GM18858 (cell line): ENCODE data around the gene MAD1L1.
"Not testable (repeated sequence)": the region's sequence is repeated elsewhere in the genome, so short reads cannot be mapped to it uniquely, and the experiment has no call there.

Experiments used
- ATAC-seq: cut with Tn5 transposase; IDR thresholded peaks from one replicate; pipeline ENCODE4 v1.9.1; 2021; ENCODE audit not compliant: unreplicated experiment

MAD1L1 gene

DNA sequence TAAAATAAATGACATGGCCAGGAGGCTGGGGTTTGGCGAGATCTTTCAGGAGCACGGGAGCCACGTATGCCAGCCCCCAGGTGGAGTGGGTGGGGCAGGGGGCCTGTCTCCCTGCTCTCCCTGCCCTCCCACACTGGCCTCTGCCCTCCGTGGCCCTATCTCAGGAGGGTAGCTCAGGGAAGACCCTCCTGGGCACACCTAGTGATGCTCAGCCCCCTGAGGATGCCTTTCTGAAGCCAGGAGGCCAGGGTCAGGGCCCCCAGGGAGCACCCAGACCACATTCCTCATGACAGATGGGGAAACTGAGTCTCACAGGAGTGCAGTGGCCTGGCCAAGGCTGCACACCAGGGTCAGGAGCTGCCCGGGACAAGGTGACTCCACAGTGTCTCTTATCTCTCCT lies 339.3 kb downstream of the MAD1L1 start:
- no peak for ATAC-seq

DNA sequence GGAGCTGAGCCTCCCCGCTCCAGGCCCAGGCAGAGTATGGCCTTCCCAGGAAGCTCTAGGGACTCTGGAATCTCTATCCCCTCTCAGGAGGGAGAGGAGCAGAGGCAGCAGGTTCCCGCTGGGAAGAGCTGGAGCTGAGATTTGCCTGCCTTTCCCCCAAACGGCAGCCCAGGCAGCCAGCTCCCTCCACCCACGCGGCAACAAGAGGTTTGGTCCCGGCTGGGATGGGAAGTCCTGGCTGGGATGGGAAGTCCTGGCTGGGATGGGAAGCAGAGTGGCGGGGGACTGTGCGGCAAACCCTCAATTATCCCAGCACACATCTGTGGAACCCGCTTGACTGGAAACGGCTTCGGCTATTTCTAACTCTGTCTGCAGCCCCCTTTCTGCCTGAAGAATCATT lies 339.7 kb downstream of the MAD1L1 start:
- ATAC-seq, result no peak

DNA sequence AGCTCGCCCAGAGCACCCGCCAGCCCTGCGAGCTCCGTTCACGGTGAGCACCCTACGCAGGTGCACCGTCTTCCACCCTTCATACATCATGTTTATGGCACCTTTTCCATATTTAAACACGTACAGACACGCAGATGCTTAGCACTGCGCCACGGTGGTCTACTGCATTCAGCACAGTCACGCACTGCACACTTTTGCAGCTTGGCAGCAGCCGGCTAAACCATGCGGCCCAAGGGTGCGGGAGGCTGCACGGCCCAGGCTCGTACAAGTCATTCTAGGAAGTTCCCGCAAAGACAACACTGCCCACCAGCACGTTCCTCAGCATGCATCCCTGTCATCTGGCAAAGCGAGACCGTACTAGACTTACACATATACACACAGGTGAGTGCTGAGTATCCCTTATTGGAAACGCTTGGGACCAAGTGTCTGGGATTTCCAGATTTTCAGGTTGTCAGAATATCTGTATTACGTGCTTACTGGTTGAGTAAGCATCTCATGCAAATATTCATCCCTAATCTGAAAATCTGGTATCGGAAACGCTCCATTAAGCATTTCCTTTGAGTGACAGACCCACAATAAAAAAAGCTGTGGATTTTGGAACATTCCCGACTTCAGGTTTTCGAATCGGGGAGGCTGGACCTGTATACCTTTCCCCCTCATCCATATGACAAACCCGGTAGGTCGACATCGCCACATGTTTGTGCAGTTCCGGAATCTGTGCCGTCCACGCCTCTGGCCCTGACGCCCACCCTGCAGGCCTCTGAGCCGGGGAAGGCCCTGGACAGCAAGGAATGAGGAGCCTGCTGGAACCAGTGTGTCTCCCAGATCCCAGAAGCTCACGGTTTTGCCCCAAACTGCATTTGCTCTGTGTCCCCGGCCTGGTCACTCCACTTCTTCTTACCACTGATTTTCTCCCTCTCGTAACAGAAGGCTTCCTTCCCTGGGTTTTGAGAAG lies 340.5 kb downstream of the MAD1L1 start:
- no peak for ATAC-seq

DNA sequence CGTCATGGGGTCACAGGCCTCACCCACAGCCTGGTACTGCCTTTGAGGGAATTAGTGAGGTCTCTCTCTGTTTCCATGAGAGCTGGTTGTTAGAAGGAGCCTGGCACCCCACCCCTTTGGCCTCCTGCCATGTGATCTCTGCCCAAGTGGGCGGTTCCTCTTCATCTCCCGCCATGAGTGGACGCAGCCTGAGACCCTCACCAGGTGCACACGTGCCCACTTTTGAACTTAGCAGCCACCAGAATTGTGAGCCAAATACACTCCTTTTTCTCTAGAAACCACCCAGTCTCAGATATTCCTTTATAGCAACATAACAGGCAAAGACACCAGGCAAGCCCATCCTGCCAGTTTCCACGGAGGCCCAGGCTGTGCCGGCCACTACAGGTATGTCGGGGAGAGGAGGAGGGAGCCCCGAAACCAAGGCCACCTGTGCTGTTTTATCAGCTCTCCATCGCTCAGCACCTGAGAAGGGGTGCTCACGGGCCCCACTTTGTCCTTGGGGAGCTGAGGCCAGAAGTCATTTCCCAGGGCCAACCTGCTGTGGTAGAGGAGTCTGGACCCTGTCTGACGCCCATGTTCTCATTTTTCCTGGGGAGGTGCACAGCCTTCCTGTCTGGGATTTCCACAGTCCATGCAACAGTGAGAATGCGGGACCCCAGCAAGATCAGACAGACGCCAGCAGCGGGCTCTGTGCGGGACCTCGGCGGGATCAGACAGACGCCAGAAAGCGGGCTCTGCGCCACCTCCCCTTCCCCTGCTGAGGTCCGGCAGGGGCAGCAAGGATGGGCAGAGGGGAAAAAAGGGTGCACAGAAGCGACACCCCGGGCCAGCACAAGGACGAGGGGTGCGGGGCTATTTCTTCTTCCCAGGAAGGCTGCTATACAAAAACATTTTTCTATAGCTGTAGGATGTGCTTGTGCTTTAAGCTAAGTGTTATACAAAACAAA lies 342.2 kb downstream of the MAD1L1 start:
- ATAC-seq, result no peak

DNA sequence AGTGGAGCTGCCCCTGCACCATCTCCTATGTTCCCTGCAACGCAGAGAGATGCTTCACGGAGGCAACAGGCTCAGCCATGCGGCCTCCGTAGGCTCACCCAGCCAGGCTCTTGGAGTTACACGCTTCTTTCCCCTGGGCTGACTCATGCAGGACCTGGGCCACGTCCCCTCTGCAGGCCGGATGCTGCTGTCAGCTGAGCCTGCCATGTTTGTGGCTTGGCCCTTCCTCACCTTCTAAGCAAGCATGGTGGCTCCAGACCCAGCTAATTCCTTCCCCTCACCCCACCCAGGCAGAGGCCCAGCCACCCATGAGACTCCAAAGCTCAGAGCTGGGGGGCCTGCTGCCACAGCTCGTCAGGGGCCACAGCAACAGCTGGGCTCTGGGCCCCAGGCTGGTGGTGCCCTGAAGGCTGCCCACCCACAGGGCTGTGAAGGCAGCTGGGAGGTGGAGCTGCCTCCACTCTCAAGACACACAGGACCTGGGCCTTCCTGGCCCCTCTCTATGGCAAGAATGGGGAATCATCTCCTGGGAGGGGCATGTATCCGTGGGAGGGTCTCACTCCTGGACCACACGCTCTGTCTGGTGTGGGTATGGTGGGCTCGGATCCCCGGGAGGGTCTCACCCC lies 343.1 kb downstream of the MAD1L1 start:
- ATAC-seq, result no peak

DNA sequence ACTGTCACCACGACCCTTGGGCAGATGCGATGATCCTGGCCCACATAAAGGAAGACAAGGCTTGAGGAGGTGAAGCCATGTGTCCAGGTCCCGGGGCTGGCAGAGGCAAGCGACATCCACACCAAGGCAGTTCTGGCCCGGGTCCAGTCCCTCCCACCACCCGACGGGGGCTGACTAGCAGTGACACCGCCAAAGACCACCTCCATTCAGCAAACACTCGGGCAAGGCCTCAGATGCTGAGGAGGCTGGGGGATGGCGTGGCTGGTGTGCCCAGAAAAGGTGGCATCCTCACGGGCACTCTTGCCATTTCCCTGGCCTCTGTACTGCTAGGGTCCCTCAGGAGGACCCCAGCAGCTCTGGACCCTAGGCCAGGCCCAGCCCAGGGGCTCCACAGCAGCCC lies 343.7 kb downstream of the MAD1L1 start:
- ATAC-seq, result no peak

DNA sequence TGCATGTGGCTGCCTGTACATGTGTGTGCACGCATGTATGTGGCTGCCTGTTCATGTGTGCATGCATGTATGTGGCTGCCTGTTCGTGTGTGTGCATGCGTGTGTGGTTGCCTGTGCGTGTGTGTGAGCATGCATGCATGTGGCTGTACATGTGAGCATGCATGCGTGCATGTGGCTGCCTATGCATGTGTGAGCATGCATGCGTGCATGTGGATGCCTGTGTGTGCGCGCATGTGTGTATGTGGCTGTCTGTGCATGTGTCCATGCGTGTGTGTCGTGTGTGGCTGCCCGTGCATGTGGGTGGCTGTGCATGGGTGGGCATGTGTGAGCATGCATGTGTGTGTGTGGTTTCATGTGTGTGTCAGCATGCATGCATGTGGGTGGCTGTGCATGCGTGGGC lies 344.3 kb downstream of the MAD1L1 start:
- ATAC-seq, result no peak

DNA sequence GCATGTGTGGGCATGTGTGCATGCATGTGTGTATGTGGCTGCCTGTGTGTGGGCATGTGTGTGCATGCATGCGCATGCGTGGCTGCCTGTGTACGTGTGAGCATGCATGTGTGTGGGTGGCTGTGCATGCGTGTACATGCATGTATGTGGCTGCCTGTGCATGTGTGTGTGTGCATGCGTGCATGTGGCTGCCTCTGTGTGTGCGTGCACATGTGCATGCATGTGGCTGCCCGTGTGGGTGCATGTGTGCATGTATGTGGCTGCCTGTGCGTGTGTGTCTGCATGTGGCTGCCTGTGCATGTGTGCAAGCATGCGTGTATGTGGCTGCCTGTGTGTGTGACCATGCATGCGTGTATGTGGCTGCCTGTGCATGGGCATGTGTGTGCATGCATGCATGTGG lies 345.5 kb downstream of the MAD1L1 start:
- ATAC-seq, result no peak

DNA sequence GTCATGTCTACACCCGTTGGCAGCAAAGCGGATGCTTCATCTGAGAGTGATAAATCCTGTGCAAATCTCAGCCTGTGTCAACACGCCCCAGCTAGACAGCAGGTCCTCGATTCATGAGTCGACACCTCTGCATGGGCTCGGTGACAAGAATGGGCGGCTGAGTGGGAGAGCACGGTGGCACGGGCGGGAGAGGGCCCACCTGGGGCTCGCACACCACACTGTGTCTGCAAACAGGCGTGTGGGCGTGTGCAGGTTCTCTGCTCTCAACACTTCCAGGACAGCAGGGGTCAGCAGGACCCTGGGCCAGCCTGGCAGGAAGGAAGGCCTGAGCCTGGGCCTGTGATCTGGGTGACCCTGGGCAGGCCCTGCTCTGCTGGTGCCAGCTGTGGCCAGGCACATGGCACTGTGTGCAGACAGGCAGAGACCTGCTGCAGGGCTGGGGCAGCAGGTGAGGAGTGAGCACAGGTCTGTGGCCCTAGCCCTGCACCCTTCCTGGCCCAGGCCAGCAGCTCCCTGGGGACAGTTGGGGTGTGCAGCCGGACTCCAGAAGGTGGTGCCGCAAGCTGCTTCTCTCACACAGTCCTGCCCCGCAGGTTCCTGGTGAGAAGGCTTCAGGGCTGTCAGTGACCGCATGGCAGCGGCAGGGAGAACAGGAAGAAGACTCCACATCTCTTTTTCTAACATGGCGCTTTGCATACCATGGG lies 346.2 kb downstream of the MAD1L1 start:
- ATAC-seq, result no peak

DNA sequence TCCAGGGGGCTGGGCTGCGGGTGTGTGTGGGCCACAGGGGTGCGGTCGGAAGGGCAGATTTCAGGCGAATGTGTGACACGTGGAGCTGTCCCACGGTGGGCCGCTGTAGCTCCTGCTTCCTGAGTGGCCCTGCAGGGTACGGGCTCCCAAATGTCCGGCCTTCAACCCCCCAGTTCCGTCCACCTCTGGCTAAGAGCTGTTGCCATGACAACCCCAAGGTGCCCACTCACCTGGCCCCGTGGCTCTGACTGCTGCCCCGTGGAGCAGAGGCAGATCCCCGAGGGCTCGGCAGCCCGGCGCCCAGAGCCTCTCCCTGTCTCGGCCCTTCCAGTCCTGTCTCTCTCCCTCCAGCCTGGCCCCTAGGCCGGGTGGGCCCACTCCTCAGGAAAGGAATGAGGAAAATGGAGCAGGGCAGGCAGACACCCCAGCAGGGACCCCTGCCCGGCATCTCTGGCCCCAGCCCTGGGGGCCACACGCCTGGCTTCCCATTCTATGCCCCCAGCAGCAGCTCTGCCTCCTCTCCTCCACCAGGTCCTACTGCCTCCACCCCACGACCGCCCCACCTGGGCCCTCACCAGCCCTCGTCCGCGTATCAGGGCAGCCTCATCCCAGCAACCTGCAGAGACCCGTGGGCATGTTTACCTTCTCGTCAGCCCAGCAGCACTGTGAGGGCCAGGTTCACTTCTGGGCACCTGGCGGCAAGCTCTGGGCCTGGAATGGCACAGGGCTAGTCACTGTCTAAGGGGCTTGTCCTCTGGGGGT lies 347.1 kb downstream of the MAD1L1 start:
- ATAC-seq, result no peak

DNA sequence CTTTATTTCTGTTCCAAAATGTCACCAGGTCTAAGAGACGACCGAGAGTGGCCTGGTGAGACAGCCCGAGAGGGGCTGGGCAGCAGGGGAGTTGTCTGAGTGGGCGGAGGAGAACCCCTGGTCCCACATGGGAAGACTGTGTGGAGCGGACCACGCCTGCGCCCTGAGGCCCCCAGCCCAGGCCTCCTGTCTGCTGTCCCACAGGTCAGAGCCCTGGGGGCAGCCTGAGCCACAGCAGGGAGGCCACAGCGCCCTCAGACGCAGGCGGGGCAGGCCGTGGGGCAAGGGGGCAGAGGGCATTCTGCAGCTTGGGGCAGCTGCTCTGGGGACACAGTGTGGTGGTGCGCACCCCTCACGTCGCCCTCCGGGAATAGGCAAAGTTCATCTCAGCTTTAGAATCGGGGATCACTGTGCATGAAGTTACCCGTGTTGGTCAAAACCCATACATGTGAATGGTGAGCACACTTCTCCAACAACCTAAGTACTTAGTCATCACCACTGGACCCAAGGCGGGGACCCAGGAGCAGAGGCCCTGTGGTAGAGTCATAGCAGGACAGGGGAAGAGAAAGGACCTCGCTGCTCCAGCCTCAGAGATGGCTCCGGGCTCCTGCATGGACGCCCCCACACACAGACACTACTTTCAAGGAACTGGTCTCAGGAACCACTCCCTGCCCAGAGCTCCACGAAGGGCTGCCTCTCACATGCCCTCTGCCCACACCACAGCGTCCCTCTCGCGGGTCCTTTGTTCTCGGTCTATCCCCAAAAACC lies 348.0 kb downstream of the MAD1L1 start:
- no peak for ATAC-seq

DNA sequence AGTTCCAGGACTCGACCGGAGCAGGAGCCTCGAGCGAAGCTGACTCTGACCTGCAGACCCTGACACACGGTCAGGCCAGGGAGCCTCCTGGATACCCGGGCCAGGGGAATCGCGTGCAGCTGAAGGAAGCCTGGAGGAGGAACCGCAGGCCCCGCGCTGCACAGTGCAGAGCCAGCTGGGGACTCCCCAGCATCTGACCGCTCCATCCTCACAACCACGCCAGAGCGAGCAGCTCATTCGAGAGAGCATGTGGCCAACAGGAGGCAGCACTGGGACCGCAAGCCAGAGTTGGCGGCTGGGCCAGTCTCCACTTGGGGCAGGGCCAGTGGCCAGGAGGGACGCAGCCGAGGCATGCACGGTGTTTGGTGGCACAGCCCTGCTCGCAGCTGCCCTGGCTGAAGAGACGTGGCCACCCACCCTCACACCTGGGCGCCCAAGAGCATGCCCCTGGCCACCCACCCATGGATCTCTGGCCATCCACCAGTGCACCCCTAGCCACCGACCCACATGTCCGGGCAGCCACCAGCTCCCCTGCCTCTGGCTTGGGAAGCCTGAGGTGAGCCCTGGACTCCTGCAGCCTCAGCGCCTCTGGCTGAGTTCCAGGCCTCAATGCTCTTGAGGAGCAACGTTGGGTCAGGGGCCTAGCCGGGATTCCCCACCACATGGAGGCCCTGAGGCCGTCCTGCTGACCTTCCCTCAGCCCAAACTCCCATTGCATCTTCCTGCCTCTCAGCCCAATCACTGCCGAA lies 348.7 kb downstream of the MAD1L1 start:
- ATAC-seq, result no peak

DNA sequence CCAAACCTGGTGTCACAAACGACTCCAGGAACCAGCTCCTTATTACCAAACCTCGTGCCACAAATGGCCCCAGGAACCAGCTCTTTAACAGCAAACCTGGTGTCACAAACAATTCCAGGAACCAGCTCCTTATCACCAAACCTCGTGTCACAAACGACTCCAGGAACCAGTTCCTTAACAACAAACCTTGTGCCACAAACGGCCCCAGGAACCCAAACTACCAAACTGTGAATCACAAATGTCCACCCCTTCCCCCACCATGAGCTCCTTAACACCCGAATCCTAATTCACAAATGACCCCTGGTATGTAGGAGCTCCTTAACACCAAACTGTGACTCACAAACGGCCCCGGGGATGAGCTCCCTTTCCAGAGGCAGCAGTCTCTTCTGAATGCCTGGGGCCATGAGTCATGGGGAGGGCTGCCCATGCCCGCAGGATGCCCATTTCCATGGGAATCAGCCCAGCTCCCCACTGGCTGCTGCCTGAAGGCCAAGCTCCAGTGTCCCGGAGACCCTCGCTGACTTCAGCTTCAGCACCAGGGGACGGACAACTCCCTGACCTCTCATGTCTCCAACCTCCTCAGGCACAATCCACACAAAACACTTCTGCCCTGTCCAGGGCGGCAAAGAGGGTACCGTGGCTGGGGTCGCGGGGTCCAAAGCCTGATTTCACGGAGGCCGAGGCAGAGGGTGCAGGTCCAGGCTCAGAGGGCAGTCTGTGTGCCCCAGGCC lies 349.5 kb downstream of the MAD1L1 start:
- no peak for ATAC-seq

DNA sequence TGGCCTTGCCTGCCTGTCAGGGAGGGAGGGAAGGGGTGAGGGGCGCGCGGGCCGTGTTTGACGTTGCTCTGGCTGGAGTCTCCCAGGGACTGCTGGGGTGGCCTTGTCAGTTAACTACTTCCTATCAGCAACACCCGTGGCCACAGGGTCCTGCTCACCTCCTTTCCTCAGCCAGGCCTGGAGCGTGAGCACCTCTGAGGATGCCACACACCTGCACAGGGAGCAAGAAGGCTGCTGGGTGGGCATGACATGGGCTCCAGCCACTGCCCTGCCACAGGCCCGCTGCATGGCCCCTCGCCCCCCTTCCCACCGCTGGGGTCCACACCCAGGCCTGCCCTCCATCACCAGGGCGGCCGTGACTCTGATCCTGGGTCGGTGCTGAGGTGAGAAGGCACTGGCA lies 350.3 kb downstream of the MAD1L1 start:
- ATAC-seq, result no peak

DNA sequence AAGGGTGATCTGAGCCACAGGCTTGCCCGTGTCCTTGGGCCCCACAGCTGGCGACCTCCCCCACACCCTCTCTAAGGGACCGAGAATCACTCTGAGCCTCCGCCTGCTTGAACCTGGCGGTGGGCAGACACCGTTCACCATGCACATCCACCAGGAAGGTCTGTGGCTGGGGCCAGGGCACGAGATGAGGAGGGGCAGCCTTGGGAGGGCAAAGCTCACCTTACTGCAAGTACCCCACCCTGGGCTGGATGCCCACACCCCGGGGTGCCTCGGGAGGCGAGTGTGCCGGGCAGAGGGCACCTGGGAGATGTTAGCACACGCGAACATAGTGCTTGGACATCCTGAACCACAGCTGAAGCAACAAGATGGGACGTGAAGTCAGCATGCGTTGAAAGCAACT lies 350.8 kb downstream of the MAD1L1 start:
- no peak for ATAC-seq

DNA sequence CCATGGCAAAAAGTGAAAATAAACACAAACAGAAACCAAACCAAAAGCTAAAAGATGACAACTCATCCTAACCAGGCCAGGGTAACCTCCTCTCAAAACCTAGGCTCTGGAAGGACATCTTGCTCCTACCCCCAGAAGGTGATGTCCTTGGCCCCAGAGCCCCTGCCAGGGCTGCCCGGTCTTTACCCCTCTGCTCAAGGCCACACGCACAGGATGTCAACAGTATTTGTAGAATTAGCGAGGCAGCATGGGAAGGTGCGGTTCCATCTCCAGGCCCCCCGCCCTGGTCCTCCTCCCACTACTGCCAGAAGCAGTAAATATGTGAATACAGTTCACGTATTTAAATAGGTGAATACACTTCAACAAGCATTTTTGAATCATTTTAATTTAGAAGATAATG lies 356.1 kb downstream of the MAD1L1 start:
- ATAC-seq, result not testable (repeated sequence)

DNA sequence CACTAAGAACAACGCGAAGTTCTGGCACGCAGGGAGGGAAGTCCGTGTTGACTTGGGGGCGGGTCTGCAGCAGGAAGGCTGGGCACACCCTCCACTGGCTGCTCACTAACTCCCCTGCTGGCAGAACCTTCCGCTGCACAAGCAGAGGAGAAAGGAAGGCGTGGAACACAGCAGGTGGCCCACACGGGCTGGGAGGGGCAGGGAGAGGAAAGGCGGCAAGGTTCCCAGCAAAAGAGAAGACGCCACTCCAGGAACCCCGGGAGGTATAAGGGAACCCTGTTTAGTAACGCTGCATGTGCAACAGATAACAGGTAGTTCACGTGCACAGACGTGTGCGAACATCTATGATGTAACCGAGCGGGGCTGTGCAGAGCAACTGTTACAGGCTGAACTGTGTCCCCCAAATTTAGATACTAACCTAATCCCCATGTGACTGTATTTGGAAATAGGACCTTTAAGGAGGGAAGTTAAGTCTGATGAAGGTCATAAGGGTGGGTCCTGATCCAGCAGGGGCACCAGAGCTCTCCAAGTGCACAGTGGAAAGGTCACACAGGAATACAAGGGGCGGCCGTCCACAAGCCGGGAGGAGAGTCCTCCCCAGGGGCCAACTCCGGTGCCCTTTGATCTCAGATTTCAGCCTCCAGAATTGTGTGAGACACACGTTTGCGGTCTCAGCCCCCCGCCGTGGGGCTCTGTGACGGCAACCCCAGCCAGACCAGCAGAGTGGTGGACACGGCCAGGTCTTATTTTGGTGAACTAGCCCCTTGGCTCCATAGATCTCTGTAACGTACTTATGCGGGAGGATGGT lies 357.1 kb downstream of the MAD1L1 start:
- ATAC-seq, result not testable (repeated sequence)
